GM21786 (cell line): ENCODE measurements around the gene TSPAN4.

ENCODE experiments used
- ATAC-seq: cut with Tn5 transposase; IDR thresholded peaks from one replicate; pipeline ENCODE4 v1.9.1; 2021; ENCODE audit not compliant: unreplicated experiment

Gene TSPAN4

DNA sequence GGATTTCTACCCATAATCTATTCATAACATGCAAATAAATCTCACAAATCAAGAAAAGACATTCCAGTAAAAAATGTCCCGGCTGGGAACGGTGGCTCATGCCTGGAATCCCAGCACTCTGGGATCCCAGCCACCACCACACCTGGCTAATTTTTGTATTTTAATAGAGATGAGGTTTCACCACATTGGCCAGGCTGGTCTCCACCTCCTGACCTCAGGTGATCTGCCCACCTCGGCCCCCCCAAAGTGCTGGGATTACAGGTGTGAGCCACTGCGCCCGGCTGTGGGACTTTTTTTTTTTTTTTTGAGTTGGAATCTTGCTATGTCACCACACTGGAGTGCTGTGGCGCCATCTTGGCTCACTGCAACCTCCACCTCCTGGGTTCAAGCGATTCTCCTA, 63.3 kb downstream of the TSPAN4 start:
- ATAC-seq, result no peak

DNA sequence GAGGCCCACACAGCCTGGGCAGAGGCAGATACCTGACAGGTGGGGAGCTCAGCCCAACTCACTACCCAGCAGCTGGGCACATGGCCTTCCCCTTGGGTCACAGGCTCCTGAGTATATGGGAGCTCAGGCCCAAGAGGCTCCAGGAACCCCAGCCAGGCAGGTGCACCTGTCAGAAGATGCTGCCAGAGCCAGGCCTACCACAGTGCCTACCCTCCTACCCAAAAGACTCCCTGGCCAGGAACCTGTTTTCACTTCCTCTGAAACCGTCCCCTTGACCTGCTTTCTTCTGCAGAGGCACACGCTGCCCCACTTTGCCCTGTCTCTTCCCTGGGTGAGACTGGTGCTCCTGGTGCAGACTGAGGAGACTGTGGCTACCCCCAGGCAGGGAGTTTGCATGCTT, 65.0 kb downstream of the TSPAN4 start:
- no peak for ATAC-seq

DNA sequence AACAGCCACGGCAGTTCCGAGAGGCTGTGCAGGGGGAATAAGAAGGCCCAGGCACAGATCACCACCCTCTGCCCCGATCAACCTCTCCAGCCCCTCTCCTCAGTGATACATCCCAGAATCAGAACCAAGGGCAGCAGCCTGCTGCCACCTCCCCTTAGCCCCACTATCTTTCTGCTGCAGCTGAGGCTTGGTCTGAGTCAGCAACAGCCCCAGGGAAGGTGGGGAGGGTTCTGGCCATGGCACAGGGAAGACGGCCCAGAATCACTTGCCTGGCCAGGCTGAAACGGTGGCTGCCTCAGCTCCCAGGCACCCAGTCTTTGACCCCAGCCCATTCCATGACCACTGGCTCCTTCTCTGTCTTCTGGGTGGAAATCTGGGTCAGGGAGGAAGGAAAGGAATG, 65.6 kb downstream of the TSPAN4 start:
- ATAC-seq, result no peak

DNA sequence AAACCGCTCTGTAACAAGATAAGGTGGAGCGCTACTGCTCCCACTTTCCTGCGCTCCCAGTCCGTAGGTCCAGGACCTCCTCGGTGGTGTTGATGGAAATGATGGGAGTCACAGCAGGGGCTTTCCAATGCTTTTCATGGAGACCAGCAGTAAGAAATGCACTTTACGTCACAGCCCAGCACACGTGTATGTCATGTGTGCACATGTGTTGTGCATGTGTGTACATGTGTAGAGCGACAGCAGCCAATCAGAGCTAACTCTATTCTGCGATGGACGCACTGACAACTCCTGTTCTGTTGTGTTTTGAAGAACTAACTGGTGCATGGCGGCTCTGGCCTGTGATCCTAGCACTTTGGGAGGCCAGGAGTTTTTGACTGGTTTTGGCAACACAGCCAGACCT, 66.8 kb downstream of the TSPAN4 start:
- no peak for ATAC-seq

- peak; percentile 10 for ATAC-seq
Measured at GRCh38 chr11:910044-910588, 67.5 kb downstream of the TSPAN4 start.

DNA sequence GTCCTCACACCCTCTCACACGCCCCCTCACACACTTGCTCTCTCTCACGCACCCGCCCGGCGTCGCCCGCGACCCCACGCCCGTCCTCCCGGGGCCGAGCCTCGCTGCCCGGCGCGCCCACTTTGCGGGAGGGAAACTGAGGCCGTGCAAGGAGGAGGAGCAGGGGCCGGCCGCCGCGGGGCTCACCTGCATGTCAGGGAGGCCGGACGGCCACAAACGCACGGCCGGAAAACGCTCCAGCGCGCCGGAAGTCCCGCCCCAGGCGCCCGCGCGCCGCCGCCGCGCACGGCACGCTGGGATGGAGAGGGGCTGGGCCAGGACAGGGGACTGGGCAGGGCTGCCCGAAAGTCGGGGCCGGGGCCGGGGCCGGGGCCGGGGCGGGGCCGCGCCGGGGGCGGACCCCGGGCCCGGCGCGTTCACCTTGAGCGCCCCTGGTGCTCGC, 68.0 kb downstream of the TSPAN4 start, which contains the start of gene CHID1:
CHID1 (minus strand) TSS at position 222 of the 442 bp plus-strand sequence. CDS start 5,994 bp downstream, outside the sequence.
- peak; percentile 87 for ATAC-seq

DNA sequence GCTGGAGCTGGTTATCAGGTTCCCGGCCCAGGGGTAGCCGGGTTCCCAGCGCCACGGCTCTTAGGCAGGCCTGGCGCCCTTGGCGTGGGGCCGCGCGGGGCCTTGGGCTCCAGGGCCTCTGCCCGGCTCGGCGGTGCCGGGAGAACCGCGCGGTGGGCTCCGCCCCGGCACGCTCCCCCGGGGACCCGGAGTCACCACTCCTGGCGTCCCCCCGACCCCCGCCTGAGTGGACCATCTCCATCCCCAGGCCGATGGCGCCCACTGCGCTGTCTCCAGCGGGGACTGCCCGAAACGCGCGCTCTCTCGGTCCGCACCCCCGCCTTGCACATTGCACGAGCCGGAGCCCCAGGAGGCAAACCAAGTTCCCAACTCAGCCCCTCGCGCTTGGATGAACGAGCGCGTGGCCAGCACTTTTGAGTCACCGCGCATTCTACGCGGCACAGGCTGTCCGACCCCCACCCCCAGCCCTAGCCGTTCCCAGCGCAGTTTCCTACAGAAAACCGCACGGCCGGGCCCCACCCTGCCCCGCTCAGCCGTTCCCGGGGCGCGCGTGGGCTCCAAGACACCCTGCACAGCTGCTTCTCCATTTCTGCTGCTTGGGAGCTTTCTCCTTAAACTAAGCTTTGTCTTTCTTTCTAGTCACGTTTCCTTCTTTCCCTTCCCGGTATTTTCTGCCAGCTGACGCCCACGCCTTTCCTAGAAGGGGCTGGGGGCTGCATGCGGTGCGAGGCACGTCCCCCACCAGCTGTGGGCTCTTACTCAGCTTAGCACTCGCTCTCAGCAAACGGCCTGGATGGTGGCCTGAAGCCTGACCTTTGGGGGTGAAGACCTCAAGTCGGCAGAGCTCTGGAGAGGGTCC, 68.6 kb downstream of the TSPAN4 start:
- ATAC-seq, result peak; percentile 10

GRCh38 chr11:911890-912219, 69.2 kb downstream of the TSPAN4 start:
- no peak for ATAC-seq

GRCh38 chr11:912266-912665, 69.6 kb downstream of the TSPAN4 start:
- ATAC-seq, result no peak

GRCh38 chr11:913043-913442, 70.4 kb downstream of the TSPAN4 start:
- no peak for ATAC-seq

DNA sequence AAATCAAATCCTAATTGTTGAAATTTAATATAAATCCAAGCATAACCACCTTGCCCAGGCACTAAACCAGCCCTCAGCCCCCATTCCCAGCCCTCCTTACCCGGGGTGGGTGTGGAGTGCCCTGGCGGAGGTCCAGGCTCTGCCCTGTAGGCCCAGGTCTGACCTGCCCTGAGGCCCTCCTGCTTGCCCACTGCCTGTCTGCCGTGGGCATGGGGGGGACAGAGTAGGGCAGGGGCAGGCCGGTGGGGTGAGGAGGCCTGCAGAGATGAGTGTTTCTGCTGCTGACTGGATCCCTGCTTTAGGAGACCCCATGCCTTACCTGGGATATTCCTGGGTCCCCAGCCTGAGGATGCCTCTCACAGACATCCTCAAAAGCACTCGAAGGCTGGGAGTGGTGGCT, 71.6 kb downstream of the TSPAN4 start:
- no peak for ATAC-seq

GRCh38 chr11:914747-915501, 72.3 kb downstream of the TSPAN4 start:
- no peak for ATAC-seq
